CD4-positive, alpha-beta T cell treated with Interferon alpha-2 for 1 hour (primary cell): ENCODE results near the gene ERF.
A peak's percentile ranks its signal among the peaks of the same experiment; 100 is the strongest.

Source experiments
- DNase-seq, 2 donors: peaks; one replicate each; pipeline ENCODE4 v3.0.0-alpha.2; 2020 to 2022

The ERF gene

DNA sequence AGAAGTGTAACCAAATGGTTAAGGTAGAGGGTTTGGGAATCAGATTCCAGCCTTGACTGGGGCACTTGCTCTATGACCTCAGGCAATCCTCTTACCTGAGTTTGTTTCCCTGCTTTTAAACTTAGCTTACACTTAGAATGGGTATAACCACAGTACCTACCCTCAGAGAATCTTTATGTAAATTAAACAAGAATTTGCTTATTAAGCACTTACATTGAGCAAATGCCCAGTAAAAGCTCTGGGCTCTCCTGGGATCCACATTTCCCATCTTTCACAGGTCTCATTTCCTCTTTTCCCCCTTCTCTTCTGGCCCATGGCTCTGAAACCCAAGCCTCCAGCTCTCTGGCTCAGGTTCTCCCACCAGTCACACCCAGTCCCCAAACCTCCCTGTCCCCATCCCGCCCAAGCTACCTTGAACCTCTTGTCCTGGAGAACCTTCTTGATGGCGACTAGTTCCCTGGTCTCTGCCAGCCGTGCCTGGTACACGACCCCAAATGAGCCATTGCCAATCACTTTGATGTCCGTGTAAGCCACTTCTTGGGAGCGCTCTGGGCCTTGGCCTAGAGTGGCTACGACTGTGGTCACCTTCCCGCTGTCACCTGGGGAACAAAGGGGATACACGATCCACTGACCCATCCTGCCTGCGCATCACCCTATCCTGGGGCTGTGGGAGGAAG is 15.2 kb downstream of the ERF start:
- no peak for DNase-seq

DNA sequence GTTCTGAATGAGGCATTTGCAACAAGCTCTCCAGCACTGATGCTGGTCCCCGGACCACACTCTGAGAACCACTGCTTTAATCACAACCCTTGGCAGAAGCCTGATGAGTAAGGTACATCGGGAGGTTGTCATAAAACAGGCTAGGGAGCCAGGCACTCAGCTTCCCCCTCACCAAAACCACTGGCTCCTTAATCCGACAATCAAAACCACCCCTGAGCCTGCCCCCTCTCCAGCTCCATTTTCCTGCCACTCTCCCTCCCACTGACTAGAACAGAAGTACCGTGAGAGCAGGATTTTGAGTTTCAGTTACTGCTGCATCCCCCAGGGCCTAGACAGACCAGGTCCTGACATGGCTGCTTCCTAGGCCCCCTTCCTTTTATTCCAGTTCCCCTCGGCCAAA is 19.7 kb downstream of the ERF start:
- DNase-seq = no peak

DNA sequence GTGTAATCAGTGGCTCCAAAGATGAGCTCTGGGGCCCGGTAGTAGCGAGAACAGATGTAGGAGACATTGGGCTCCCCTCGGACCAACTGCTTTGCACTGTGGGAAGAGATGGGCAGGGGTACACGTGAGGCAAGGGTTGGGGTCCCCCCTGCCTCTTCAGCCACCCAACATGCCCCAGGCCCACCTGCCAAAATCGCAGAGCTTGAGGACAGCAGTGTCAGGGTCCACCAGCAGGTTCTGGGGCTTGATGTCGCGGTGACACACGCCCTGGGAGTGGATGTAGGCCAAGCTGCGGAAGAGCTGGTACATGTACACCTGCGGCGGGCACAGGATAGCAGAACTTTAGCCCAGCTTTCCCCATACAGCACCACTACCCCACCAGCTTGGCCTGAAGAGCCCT is 20.6 kb downstream of the ERF start:
- DNase-seq = no peak

DNA sequence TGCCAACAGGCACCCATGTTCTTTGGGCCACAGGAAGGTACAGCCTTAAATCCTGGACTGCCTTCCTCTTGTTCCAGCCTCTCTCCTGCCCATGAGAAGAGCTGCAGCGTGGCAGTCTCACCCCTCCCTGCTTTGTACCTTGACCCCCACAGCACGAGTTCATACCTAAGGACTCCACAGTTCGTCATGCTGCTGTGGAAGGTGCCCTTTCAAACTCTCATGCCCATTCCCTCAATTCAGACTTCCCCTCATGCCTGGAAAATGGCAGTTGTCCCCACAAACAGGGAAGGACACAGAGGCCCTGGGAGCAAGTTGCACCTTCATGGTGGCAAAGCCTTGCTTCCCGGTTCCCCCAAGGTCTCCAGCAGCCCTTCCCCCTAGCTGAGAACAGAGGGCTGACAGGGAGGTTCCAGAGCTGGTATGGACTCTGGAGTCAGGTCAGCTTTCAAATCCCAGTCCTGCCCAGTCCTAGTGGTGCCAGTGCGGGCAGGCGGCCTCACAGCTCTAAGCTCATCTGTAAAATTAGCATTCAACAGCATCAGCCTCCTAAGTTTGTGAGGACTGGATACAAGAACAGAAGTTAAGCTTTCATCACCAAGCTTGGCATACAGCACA is 21.1 kb downstream of the ERF start:
- no peak for DNase-seq

DNA sequence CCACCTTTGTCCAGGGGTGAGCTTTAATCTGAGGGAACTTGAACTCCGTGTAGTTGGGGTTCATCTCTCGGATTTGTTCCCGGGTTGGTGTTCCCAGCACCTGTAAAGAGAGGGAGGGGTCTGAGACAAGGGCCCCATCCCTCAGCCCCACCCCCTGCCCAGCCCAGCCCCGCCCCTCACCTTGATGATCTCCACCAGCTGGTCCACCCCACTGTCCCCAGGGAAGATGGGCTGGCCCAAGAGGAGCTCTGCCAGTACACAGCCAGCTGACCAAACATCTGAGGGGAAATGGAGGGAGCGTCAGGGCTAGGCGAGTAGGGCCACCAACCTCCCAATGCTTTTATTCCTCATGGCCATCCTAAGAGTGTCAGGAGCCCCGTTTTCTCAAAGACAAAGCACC is 21.8 kb downstream of the ERF start:
- no peak for DNase-seq

DNA sequence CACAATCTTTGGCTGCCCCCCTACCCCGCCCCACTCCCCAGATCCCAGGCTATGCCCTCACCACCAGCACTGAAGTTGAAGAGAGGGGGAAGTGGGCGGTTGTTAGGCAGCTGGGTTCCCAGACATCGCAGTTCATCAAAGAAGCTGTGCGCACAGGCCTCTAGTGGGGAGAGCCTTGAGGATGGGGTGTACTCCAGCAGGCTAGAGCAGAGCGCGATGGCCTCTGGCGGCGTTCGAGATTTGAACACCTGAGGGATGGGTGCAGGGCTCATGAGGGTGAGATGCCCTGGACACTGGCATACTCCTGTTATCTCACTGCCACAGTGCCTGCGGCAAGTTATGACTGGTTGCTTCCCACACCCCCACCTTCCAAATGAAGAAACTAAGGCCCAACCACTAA is 22.5 kb downstream of the ERF start:
- no peak for DNase-seq

DNA sequence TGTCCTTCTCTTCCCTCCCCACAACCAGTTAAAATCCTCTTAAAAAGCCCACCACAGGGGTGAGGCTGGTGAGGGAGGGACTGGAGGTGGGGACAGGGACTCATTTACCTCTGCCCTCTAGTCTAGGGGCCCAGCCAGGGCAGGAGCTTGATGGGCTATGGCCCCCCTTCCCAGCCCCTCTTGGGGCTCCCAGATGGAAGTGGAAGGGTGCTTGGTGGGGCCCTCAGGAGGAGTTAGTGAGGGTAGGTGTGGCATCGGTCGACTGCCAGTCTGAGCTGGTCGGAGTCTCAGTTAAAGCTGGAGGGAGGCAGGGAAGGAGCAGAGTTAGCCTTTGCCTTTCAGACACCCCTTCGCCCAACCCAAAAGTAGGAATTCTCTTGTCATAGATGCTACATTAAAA is 24.4 kb downstream of the ERF start:
- no peak for DNase-seq

DNA sequence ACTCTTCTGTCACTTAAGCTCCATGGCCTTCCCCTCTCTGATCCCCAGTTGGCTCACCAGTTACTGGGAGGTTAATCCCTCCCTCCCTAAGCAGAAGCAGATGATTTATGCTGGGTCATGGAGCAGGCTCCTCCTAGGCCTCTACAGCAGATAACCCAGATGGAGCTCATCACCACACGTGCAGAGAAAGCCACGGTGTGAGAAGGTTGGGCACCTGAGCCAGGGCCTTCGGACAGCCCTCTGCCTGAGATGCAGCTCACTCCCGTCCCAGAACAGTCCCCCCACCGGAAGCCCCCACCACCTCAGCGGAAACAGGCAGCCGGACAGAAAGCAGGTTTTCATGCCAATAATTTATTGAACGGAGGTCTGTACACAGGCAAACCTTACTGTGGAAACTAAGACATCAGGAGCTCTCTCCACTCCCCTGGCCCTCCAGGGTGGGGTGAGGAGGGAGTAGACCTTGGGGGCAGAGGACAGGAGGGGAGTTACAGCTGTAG is 25.0 kb downstream of the ERF start:
- DNase-seq = no peak

DNA sequence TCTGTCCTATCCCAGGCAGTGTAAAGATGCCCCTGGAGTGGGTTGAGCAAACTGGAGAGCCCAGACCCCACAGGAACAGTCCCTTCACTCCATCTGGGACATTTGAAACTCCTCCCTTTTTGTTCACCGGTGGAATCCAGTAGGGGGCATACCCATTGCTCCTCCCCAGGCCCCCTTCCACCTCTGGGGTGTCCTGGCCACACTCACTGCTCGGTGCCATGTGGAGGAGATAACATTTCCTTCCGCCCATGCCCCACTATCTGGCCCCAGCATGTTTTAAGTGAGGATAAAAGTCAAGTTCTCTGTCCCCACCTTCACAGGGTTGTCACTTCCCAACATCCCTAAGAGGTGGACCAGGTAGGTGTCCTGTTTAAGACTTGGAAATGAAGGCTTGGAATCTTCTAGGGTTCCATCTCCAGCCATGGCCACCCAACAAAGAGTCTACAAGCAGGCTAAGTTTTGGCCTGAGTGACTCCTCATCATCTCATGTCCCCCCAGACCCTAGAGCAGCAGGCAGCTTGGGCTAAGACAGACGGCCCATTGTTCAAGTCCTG is 25.6 kb downstream of the ERF start:
- DNase-seq = no peak

DNA sequence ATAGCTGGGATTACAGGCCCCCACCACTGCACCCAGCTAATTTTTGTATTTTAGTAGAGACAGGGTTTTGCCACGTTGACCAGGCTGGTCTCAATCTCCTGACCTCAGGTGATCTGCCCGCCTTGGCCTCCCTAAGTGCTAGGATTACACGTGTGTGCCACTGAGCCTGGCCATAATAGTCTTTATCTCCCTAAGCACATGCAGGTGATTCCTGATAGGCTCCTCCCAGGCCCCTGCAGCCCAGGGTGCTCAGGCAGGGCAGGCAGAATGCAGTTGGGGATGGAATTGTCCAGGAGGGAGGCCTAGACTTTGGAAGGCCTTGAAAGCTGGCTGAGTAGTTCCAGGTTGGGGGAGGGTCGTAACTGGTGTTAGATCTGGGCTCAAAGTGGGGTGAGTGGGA is 26.3 kb downstream of the ERF start:
- no peak for DNase-seq

DNA sequence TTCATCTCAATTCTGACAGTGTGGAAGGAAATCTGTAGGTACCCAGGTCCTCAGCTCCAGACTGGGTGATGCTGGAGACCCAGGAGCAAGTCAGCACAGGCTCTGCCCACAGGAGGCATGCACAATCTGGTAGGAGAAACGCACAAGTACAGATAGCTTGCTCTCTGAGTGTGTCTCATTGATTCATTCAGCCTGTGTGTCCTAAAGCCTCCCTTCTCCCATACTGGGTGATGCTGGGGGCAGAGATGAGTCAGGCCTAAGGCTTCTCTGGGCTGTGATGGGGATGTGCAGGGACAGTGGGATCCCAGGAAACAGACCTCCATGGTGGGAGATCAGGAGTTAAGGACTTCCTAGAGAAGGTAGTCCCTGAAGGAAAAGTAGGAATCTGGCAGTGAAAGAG is 28.0 kb downstream of the ERF start:
- no peak for DNase-seq

DNA sequence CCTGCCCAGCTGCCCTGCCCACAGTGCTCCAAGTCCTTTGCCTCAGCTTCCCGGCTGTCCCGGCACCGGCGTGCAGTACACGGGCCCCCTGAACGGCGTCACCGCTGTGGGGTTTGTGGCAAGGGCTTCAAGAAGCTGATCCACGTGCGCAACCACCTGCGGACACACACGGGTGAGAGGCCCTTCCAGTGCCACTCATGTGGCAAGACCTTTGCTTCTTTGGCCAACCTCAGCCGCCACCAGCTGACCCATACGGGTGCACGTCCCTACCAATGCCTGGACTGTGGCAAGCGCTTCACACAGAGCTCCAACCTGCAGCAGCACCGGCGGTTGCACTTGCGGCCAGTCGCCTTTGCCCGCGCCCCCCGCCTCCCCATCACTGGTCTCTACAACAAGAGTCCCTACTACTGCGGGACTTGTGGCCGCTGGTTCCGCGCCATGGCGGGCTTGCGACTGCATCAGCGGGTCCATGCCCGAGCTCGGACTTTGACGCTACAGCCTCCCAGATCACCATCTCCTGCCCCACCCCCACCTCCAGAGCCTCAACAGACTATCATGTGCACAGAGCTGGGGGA is 29.1 kb downstream of the ERF start:
- no peak for DNase-seq

DNA sequence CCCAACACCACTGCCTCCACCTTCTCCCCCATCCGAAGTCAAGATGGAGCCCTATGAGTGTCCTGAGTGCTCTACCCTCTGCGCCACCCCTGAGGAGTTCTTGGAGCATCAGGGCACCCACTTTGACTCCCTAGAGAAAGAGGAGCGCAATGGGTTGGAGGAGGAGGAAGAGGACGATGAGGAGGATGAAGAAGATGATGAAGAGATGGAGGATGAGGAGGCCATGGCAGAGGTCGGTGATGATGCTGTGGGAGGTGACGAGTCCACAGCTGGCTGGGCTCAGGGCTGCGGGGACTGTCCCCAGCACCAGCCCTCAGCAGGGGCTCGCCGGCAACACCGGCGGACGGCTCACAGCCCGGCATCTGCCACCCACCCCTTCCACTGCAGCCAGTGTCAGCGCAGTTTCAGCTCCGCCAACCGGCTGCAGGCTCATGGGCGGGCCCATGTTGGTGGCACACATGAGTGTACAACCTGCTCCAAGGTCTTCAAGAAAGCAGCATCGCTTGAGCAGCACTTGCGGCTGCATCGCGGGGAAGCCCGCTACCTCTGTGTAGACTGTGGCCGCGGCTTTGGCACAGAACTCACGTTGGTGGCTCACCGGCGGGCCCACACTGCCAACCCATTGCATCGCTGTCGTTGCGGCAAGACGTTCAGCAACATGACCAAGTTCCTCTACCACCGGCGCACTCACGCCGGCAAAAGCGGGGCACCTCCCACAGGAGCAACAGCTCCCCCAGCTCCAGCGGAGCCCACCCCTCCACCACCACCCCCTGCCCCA is 29.8 kb downstream of the ERF start:
- no peak for DNase-seq

DNA sequence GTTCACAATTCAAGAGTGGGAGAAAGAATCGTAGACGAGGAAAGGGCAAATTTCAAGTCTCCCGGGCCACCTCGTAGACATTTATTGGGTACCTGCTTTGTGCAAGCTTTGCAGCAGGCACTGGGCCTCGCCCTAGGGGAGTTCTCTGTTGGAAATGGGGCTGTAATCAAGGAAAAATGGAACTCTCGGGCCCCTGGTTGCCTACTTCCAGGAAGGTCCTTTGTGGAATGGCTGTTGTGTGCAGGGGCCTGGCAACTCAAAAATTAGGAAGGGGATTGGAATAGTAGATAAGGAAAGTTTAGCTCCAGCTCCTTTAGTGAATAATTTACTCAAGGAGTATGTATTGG is 34.2 kb downstream of the ERF start:
- DNase-seq = no peak

DNA sequence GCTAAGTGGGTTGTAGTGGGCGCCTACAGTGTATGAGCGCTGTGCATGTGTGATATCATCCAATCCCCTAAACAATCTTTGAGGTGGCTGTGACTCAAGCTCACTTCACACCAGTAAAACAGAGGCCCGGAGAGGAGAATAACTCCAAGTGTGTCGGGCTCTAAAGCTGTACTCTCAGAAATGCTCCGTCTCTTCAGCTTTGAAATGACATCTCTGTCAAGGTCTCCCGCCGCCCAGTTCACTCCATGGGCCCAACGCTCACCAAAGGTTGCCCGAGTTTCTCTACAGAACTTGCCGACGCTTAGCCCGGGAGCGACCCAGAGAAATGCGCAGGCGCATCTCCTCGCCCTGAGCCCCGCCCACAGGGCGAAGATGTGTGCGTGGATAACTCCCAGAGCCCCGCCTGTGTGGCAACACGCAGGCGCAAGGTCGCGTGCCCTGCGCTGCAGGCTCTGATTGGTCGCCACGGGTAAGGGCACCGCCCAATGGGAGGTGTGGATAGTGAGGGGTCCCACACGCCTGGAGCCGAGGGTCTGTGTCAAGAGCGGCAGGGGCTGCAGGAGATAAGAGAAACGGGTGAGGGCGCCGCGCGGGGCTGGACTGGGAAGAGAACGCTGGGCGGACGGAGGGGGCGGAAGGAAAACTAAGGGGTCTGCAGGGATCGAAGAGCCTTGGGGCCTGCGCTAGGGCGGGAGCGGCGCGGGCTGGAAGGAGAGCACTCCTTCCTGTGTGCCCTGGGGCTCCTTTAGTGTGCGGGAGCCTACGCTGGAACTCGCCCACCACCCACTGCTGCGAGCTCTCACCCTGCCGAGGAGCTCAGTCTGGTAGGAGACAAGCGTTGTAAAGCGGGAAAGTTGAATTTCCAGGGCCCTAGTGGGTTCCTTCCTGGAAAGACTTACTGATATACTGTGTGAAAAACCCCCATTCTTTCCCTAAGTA is 34.8 kb downstream of the ERF start, which contains the start of gene ZNF526:
Gene ZNF526, plus strand, starts transcription at position 501 of the 939 bp plus-strand sequence. CDS start 4,092 bp downstream, outside the sequence.
- DNase-seq = peak; percentile 98

DNA sequence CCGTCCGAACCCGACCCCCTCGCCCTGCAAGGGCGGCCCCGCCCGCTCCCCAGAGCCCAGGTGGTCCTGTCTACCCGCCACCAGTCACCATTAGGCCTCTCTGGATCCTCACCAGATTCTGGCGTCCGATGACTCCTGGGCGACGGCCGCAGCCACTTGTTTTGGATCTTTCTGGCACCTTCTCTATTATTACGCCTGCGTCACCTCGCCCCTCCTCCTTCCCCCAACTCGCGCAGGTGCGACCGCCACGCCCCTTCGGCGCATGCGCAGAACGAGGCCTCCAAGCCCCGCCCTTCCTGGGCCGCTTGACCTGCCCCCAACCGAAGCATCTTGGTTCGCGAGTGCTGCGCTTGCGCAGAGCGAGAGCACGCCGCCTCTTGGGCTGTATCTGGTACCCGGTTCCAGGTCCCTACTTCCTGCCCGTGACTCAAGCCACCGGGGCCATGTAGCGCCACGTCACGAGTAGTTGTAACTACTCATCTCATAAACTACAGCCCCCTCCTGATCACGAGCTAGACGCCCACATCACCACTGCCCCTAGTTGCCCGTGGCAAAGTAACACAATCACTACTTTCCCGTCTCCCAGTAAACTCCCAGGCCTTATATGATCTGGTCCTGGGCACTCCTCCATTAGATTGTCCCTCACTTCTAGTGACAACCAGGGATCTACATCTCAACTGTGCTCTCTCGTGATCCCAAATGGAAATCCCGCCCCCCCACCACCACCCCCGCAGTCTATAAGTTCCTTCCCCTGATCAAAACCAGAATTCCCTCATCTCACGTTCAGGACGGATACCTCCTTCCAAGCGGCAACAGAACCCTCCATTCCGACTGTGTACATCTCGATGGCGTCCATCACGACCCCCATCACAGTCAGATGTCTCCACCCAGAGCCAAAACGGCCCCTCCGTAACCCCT is 37.1 kb downstream of the ERF start, which contains the start of gene DEDD2:
Gene DEDD2, minus strand, starts transcription at position 158 of the 918 bp plus-strand sequence. CDS start 670 bp downstream, outside the sequence.
- DNase-seq = peak; percentile 100

DNA sequence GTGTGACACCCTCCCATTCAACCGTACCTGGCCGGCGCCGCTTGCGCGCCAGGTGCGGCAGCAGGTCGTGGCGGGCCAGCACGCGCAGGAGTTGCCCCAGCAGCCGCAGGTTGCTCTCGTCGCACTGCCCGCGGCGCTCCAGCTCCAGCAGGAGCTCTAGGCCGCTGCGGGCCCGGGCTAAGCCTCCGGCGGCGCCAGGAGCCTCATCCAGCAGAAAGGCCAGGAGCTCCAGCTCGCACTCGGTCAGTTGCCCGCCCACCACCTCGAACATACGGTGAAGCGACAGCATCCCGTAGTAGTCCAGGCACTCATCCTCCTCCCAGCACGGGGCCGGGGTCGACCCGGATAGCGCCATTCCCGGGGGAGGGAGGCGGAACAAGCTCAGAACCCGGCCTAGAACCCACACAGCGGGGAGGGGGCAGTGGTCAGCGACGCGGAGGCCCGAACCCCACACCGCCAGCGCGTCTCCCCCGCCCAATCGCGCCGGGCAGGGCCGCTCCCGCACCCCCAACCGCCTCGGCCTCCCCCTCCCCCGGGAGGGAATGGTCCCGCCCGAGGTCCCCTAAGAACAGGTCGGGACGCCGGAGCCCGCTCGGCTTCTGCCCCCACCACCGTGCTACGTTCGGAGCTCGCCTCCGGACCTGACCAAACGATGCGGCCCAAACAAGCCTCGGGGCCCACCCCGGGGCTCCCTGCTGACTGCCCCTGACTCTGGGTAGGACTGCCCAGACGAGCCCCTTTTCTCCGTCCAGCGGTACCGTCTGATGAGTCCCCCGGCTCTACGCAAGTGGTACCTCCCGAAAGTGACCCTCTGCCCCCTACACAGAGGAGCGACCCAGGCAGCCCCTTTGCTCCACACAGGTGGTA is 38.0 kb downstream of the ERF start:
- DNase-seq = peak in 1 of 2 donors; percentile 38

DNA sequence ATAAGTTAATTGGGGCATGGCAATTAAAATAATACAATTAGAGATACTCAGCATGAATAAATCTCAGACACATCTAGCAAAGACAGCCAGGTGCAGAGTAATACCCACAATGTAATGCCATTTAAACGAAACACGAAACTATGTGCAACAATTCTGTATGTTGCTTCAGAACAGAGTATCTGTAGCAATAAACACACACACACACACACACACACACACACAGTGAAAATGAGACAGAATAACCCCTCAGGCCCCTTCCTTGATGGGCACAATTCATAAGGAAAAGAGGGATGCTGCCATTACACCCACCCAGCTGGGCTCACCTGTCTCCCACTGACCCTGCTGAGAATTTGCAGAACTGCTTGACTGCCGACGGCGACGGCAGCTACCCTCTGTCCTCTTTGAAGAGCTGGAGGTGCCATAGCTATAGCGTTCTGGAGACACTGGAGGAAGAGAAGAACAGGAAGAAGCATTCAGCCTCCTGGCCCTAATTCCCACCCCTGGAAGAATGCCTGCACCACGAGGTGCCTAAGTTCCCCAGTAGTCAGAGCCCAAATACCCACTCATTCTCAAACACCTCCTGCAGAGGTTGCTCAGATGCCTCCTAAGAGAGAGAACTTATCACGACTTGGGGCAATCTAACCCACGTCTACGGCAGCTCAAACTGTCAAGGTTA is 40.0 kb downstream of the ERF start:
- DNase-seq = no peak

DNA sequence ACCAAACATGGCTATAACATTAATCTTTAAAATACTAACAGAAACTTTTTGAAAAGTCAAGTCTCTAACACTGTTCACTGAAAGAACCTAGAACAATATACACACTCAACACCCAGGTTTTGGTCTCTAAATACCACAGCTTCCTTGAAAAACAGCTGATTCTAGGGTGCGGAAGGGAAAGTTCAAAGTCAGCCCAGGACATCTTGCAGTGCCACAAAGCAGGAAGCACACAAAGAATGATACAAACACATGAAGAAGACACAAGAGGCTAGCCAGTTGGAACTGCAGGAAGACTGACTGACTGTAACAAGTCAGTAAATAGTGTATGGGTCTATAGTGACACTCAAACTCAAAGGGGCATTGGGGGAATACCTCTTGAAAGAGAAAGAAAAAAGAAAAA is 42.0 kb downstream of the ERF start:
- no peak for DNase-seq
